HG03139 (cell line): Measurements from ENCODE around the gene SPSB3.
"Not testable (repeated sequence)": the region's sequence is repeated elsewhere in the genome, so short reads cannot be mapped to it uniquely, and the experiment has no call there.

Experiments
- ATAC-seq: cut with Tn5 transposase; IDR thresholded peaks from one replicate; pipeline ENCODE4 v1.9.1; 2021; ENCODE audit not compliant: unreplicated experiment

The SPSB3 gene

GRCh38 chr16:1817276-1817589, 34.9 kb upstream of the SPSB3 start:
- no peak for ATAC-seq

- no peak for ATAC-seq
Measured at GRCh38 chr16:1816396-1817275, 34.3 kb upstream of the SPSB3 start.

- ATAC-seq = no peak
Measured at GRCh38 chr16:1815461-1815860, 33.1 kb upstream of the SPSB3 start.

DNA sequence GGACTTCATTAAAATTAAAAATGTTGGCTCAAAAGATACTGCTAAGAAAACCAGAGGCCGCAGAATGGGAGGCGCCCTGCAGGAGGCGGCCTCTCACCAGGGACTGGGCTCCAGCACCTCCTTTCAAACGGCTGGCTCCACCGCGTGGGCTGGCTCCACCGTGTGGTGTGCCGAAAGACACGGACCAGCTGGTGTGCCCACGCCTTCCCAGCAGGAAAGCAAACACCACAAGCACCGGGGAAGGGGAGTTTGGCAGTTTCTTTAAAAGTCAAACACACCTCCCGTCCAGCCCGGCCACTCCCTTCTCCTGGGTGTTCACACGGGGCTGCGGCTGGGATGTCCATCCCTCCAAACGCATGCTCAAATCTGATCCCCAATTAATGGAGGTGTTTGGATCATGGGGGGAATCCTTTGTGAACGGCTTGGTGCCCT, 30.4 kb upstream of the SPSB3 start:
- ATAC-seq = no peak

DNA sequence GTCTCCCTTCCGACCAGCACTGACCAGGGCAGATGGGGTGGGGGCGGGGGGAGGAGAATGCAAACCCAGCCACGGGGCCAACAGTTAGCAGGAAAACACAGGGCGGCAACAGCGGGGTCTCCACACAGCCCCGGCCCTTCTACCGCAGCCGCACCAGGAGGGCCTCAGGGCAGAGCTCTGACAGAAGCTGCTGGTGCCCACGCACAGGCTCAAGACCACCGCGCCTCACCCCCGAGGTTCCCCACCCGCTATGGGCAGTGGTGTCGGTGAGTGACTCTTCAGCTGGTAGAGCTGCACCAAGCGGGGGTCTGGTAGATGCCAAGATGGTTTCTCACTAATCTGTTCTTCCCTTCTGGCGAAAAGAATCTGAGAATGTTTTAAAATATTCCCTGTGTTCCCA, 28.2 kb upstream of the SPSB3 start:
- ATAC-seq = no peak

DNA sequence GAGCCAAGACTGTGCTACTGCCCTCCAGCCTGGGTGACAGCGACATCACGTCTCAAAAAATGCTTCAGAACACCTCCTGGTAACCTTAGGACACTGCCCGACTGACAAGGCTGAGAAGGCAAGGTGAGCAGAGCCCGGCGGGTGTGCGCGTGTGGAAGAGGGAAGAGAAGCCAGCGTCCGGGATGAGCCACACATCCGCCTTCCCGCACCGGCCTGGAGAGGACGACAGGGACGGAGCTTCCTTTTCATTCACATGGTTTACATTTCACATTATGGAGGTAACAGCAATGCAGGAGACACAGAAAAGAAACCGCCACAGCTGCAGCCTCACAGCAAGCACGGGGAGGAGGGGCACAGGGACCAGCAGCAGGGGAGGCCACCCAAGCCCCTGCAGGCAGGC, 27.7 kb upstream of the SPSB3 start:
- no peak for ATAC-seq

DNA sequence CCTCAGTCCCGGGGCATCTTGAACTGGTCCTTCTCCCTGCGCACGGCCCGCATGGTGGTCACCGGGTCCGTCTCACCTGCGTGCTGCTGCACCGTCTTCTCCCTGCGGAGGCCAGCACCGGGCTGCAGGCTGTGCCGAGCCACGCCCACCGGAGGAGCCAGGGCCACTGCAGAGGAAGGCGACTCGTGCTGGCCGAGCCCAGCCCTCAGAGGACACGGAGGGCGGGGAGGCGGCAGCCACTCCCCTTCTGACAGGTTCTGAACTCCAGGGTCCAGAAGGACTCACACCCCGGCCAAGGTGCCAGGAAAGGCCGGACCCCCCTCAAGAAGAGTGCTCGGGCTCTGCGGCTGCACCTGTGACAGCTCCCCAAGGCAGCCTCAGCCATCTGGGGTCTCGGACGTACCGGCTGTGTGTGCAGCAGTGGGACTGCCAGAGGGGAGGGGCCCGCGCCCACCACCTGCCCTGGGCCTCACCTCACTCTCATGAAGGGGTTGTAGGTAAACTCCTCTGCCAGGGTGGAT, 27.0 kb upstream of the SPSB3 start:
- no peak for ATAC-seq

- ATAC-seq = no peak
Measured at GRCh38 chr16:1808691-1809090, 26.3 kb upstream of the SPSB3 start.

DNA sequence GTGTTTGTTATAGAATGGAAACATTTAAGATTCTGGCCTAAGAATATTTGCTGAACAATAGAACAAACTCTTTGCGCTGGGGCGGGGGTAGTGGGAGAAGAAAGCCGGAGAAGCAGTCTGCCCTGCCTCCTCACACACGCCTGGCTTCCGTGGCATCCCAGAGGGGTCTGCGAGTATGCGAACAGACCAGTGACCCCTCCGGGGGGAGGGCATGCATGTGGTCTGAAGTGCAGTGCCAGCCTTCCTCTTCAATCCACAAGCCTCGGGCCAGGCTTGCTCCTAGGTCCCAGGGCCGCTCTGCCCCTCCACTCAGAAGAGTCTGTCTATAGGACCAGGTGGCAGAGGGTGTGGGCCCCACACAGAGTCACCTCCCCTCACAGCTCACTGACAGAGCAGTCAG, 25.3 kb upstream of the SPSB3 start:
- no peak for ATAC-seq

- no peak for ATAC-seq
Measured at GRCh38 chr16:1800701-1801100, 18.3 kb upstream of the SPSB3 start.

GRCh38 chr16:1799263-1799662, 16.9 kb upstream of the SPSB3 start:
- ATAC-seq = not testable (repeated sequence)

- ATAC-seq = no peak
Measured at GRCh38 chr16:1794908-1795666, 12.7 kb upstream of the SPSB3 start.

DNA sequence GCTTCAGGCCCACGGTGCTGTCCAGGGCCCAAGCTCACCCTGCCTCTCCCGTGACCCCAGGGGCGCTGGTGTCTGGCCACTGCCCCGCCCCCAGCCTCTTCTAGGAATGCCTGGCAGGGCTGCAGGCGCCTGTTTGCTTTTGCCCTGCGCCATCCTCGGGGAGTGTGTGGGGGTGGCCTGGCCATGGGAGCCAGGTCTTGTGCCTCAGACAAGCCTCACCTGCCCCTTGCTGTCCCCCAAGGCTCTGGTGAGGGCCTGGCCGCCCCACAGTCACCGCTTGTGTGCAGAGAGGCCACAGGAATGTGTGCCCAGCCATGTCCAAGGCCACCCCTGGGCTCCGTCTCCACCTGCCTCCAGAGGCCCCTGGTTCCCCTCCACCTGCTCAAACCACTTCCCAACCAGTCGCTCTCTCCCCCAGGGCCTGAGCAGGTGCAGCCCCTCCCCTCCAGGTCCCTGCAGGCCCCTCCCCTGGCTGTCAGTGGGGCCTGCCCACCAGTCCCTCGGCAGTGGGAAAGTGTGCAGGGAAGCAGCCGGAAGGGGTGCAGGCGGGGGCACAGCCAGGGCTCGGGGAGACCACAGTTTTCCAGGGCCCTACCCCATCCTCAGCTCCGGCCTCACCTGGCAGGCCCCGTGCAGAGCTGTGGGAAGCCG, 12.0 kb upstream of the SPSB3 start:
- no peak for ATAC-seq

DNA sequence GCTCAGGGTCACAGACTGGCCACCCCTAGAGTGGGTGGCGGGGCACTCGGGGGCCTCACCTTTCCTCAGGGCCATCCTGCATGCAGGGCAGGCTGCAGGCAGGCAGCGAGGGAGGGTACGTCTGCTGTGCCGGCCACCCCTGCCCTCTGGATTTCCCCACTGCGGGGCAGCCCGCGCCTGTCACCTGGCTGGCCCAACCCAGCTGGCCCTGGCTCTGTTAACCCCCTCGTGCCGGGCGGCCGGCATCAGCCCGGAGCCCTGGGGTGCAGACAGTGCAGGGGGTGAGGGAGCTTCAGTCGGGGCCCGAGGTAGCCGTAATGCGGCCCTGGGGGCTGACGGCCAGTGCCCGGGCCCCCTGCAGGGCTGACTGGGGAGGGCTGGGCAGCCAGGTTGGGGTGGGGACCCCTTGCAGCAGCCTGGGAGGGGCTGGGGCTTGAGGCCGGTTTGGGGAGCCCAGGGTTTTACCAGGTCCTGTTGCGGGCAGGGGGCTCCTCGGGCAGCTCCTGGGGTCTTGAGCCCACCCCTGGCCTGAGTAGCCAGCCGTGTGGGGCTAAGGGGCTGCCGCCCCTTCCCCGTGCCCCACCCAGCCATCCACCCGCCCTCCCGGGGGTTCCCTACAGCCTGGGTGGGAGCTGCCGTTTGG, 11.3 kb upstream of the SPSB3 start, which contains the start of gene IGFALS:
Gene IGFALS, minus strand, starts transcription at position 128 of the 643 bp plus-strand sequence. Its CDS starts 53 bp downstream, at position 75.
- ATAC-seq = no peak

- no peak for ATAC-seq
Measured at GRCh38 chr16:1792836-1793577, 10.6 kb upstream of the SPSB3 start.

DNA sequence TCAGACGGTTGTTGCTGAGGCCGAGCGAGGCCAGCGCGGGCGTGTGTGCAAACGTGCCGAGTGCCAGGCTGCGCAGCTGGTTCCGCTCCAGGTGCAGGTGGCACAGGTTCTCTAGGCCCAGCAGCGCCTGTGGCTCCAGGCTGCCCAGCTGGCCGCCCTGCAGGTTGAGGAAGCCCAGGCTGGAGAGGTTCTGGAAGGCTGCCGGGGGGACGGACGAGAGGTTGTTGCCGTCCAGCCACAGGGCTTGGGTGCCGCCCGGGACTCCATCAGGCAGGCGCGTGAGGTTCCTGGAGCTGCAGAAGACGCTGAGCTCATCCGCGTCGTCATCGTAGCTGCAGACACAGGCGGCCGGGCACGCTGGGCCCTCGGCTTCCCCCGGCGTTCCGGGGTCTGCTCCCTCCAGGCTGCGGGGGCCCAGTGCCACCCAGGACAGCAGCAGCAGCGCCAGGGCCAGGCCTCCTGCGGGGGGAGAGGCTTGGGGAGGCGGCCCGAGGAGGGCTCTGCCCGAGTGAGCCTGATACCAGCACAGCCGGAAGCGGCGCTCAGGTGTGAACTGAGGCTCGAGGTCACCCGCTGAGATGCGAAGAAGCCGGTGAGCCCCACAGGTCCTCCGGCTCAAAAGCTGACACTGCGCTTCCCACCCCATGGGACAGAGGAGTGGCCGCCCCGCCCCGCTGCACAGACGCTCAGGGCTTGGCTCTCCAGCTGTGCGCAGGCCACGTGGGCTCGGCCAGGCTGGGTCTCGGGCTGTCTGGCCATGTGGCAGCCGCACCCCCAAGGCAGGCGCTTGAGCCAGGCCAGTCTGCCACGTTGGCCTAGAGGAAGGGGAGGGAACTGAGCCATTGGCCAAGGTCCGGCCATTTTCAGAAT, 9.8 kb upstream of the SPSB3 start:
- no peak for ATAC-seq

- ATAC-seq = no peak
Measured at GRCh38 chr16:1791256-1791942, 9.0 kb upstream of the SPSB3 start.

- ATAC-seq = no peak
Measured at GRCh38 chr16:1790611-1791255, 8.4 kb upstream of the SPSB3 start.
